ENCODE results near the gene TRIM2.

- TF ChIP-seq POLR2AphosphoS5 (IDR thresholded peaks at IDR 0.05; ENCODE audit: low read depth, low read length): no peak
- no peak for TF ChIP-seq RAD21 (IDR thresholded peaks at IDR 0.05; ENCODE audit: low read depth)
- TF ChIP-seq POLR2A (IDR thresholded peaks at IDR 0.05; ENCODE audit: borderline replicate concordance, extremely low read depth, insufficient read depth, insufficient read length): no peak
- TF ChIP-seq CTCF (IDR thresholded peaks at IDR 0.05 in 2 of 3, conservative IDR thresholded peaks at IDR 0.05 in 1 of 3; ENCODE audit: borderline replicate concordance in 1 of 3, insufficient read depth in 1 of 3, low read depth in 2 of 3, low read length in 2 of 3): no peak
- no peak for TF ChIP-seq EZH2 (IDR thresholded peaks at IDR 0.05)
- TF ChIP-seq SP1 (IDR thresholded peaks at IDR 0.05; ENCODE audit: low read depth): no peak
- no peak for TF ChIP-seq SIN3A (IDR thresholded peaks at IDR 0.05; ENCODE audit: low read depth)
- TF ChIP-seq REST (IDR thresholded peaks at IDR 0.05; ENCODE audit: low read depth): no peak
- TF ChIP-seq ATF3 (IDR thresholded peaks at IDR 0.05): no peak
Observed at GRCh38 chr4:153169776-153170175, 34.5 kb upstream of the TRIM2 start.

All from HCT116 (cell line).